Cardiac muscle cell (in vitro differentiated cells and primary cell): ENCODE data around the gene DOCK8. TPM values are rescaled to one million over a fixed set of nuclear protein-coding genes. Genes with fewer than 3 reads are reported as not detected.

Experiments used
- DNase-seq, 2 donors: peaks; one replicate each; pipeline versions ENCODE4 v3.0.0 to v3.0.0-alpha.2; 2010 to 2017; ENCODE audit warnings: low read depth in 1 of 2, low spot score in 1 of 2
- H3K27ac ChIP-seq: fragments of 200-600 bp; sonication (generic); 2 replicates; pipeline ENCODE4 v1.5.1; 2016
- H3K27me3 ChIP-seq: fragments of 200-600 bp; sonication (generic); 2 replicates; pipeline ENCODE4 v1.6.0; 2016; ENCODE audit warnings: control low read depth
- H3K36me3 ChIP-seq: fragments of 200-600 bp; sonication (generic); 2 replicates; pipeline ENCODE4 v1.5.1; 2016; ENCODE audit warnings: control low read depth
- H3K4me1 ChIP-seq: fragments of 200-600 bp; sonication (generic); 2 replicates; pipeline ENCODE4 v1.8.1; 2017; ENCODE audit warnings: low read depth, mild to moderate bottlenecking, mixed run types
- H3K4me3 ChIP-seq: fragments of 200-600 bp; sonication (generic); 2 replicates; pipeline ENCODE4 v1.5.1; 2016; ENCODE audit warnings: mild to moderate bottlenecking
- H3K9me3 ChIP-seq: fragments of 200-600 bp; sonication (generic); 2 replicates; pipeline ENCODE4 v1.5.1; 2017; ENCODE audit warnings: low read depth, mild to moderate bottlenecking, control low read depth
- polyA plus RNA-seq: library from polyadenylated mRNA; unstranded; fragments of >200 nt; fragmentation: Nextera tagmentation; extraction: Ambion mirVana; gene quantifications from 2 replicates; pipeline ENCODE4 v1.2.1, GENCODE V29; 2016
- total RNA-seq: library from RNA; depleted of rRNA; stranded (reverse); fragments of >200 nt; gene quantifications from 2 replicates; pipeline ENCODE4 v1.2.3, GENCODE V29; 2016
- TF ChIP-seq, protein P1 (sequence below): IDR thresholded peaks from 2 replicates; pipeline ENCODE4 v1.5.1; 2012; ENCODE audit warnings: low read depth, mild to moderate bottlenecking, low read length

The DOCK8 gene
- total and polyA plus RNA-seq, 2 experiments from 2014 or later, result 2.0 TPM; not detected in 1

DNA sequence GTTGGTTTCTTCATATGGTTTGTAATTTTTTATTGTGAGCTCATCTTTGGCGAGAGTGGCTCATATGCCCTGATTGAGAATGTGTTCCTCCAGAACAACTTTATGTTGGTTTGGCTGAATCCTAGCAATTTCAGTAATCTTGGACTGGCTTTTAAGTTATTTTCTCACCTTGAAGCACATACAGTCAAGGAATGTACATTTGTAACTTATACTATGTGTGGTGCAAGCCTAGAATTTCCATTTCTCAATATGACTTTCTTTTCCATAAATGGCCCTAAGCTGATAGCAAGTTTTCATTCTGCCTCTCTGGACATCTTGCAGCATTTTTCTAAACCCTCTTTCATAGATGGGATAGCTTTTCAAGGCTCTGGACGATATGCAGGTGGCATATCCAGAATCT lies 247.5 kb downstream of the DOCK8 start:
- Histone ChIP-seq H3K4me1 (no peaks in the 10 kb centered on the region), H3K9me3 (no peaks in the 10 kb centered on the region), H3K36me3 (no peaks in the 10 kb centered on the region), H3K4me3 (no peak overlapping the region), H3K27ac (no peak overlapping the region), H3K27me3 (no peaks in the 10 kb centered on the region)
- DNase-seq, result no peak
- TF ChIP-seq, protein P1, sequence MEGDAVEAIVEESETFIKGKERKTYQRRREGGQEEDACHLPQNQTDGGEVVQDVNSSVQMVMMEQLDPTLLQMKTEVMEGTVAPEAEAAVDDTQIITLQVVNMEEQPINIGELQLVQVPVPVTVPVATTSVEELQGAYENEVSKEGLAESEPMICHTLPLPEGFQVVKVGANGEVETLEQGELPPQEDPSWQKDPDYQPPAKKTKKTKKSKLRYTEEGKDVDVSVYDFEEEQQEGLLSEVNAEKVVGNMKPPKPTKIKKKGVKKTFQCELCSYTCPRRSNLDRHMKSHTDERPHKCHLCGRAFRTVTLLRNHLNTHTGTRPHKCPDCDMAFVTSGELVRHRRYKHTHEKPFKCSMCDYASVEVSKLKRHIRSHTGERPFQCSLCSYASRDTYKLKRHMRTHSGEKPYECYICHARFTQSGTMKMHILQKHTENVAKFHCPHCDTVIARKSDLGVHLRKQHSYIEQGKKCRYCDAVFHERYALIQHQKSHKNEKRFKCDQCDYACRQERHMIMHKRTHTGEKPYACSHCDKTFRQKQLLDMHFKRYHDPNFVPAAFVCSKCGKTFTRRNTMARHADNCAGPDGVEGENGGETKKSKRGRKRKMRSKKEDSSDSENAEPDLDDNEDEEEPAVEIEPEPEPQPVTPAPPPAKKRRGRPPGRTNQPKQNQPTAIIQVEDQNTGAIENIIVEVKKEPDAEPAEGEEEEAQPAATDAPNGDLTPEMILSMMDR, result no peak

- H3K9me3 ChIP-seq, result no peaks in the 10 kb centered on the region
- no peaks in the 10 kb centered on the region for H3K36me3 ChIP-seq
- no peak overlapping the region for H3K27ac ChIP-seq
- no peaks in the 10 kb centered on the region for H3K27me3 ChIP-seq
- TF ChIP-seq, protein P1, result no peak
- no peaks in the 10 kb centered on the region for H3K4me1 ChIP-seq
- H3K4me3 ChIP-seq, result no peak overlapping the region
- no peak for DNase-seq
Measured at GRCh38 chr9:462606-463005, 247.9 kb downstream of the DOCK8 start.

DNA sequence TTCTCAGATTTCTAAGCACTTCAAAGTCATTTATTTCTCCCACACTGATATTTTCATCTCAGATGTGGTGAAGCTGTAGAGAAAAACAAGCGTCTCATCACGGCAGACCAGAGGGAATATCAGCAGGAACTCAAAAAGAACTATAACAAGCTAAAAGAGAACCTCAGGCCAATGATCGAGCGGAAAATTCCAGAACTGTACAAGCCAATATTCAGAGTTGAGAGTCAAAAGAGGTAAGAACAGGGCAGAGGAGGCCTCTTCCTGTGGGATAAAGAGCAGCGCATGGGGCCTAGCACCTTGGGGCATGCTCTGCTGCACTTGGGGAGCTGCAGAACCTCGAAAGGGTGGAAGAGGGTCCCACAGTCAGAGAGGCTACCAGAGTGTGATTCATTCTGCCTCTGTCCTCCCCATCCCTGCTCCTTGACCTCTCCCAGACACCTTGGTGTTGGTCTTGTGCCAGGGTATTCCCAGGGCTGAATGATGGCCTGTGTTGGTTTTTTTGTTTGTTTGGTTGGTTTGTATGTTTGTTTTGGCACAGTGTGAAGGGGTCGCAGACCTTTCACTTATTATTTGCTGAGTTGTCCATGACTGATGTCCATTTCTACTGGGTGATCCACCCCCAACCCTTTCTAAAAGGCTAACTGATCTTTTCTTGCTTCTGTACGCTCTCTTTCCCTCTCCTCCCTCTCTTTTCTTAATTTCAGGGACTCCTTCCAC lies 248.9 kb downstream of the DOCK8 start:
- no peaks in the 10 kb centered on the region for H3K27me3 ChIP-seq

GRCh38 chr9:466747-467146 lies 252.1 kb downstream of the DOCK8 start:
- TF ChIP-seq, protein P1, result no peak
- no peaks in the 10 kb centered on the region for H3K36me3 ChIP-seq

More for the DNA sequence above, 248.9 kb downstream of the DOCK8 start:
- no peaks in the 10 kb centered on the region for H3K4me1 ChIP-seq
- no peaks in the 10 kb centered on the region for H3K36me3 ChIP-seq
- H3K9me3 ChIP-seq, result no peaks in the 10 kb centered on the region
- TF ChIP-seq, protein P1, result no peak
- no peak overlapping the region for H3K4me3 ChIP-seq
- no peak overlapping the region for H3K27ac ChIP-seq
- no peak for DNase-seq

GRCh38 chr9:468766-469426 lies 254.2 kb downstream of the DOCK8 start:
- peak in 1 of 2 donors; percentile 55 for DNase-seq
- TF ChIP-seq, protein P1, result no peak
- no peak overlapping the region for H3K4me3 ChIP-seq
- no peaks in the 10 kb centered on the region for H3K36me3 ChIP-seq
- H3K27me3 ChIP-seq, result no peaks in the 10 kb centered on the region
- no peaks in the 10 kb centered on the region for H3K9me3 ChIP-seq
- no peak overlapping the region for H3K27ac ChIP-seq
- H3K4me1 ChIP-seq, result peaks cover 8% of the 10 kb centered on the region

More at GRCh38 chr9:466747-467146, 252.1 kb downstream of the DOCK8 start:
- H3K4me1 ChIP-seq, result peaks cover 8% of the 10 kb centered on the region
- DNase-seq, result no peak
- H3K27me3 ChIP-seq, result no peaks in the 10 kb centered on the region
- no peak overlapping the region for H3K4me3 ChIP-seq
- H3K27ac ChIP-seq, result no peak overlapping the region
- H3K9me3 ChIP-seq, result no peaks in the 10 kb centered on the region
